IgD-negative memory B cell (primary cell): ENCODE results near the gene DENND1A. TPM values are rescaled to one million over a fixed set of nuclear protein-coding genes. Genes with fewer than 3 reads are reported as not detected.

Source experiments
- H3K27ac Mint-ChIP-seq, 3 donors: one replicate each; pipeline ENCODE4 v1.8.0; 2020 to 2022; ENCODE audit warnings: mild to moderate bottlenecking in 3 of 3, mixed read lengths in 3 of 3, moderate library complexity in 1 of 3
- H3K27me3 Mint-ChIP-seq: one replicate; pipeline ENCODE4 v1.8.0; 2021; ENCODE audit warnings: mixed read lengths
- H3K36me3 Mint-ChIP-seq: one replicate; pipeline ENCODE4 v1.8.0; 2020; ENCODE audit warnings: mild to moderate bottlenecking, mixed read lengths
- H3K4me1 Mint-ChIP-seq, 3 donors: one replicate each; pipeline ENCODE4 v1.8.0; 2020 to 2022; ENCODE audit warnings: mixed read lengths in 3 of 3, mild to moderate bottlenecking in 1 of 3
- H3K4me3 Mint-ChIP-seq, 4 donors: one replicate each; pipeline ENCODE4 v1.8.0; 2020 to 2022; ENCODE audit warnings: mild to moderate bottlenecking in 4 of 4, mixed read lengths in 4 of 4, moderate library complexity in 3 of 4
- H3K9me3 Mint-ChIP-seq, 3 donors: one replicate each; pipeline ENCODE4 v1.8.0; 2020 to 2021; ENCODE audit warnings: mixed read lengths in 3 of 3, mild to moderate bottlenecking in 1 of 3
- polyA plus RNA-seq: library from polyadenylated mRNA; unstranded; fragments of 300-500 nt; fragmentation: Illumina TruSeq; gene quantifications from one replicate; pipeline ENCODE4 v1.2.3, GENCODE V29; 2021

Gene DENND1A
- polyA plus RNA-seq, 1 donor from 2014 or later = 6.4 TPM

DNA sequence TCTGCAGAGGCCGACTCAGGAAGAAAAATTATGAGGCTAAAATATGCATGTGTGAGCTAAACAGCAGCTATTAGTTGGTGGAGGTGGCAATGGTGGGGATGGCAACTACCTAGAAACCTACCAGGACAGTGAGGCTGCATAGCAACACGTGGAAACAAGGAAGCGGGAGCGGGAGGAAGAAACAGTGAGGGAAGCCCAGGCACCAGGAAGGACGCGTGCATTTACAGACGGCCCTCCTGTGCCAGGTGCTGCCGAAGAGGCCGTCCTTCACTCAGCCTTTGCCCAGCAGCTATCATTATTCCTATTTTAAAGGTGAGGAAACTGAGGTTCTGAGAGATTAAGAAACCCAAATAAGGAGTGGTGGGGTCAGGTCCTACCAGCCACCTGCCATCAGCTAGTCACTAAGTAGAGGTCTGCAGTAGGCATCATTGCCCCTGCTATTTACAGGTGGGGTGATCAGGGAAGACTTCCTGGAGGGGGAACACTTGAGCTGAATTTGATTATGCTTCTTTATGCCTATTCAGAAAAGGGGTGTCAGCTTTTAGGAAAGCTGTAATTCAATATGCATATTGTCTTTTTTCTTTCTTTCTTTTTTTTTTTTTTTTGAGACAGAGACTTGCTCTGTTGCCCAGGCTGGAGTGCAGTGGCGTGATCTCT lies 448.6 kb downstream of the DENND1A start:
- no peaks in the 10 kb centered on the region for H3K27me3 Mint-ChIP-seq
- no peak overlapping the region for H3K4me3 Mint-ChIP-seq
- no peaks in the 10 kb centered on the region for H3K9me3 Mint-ChIP-seq
- H3K27ac Mint-ChIP-seq = no peak overlapping the region
- peaks cover 9% of the 10 kb centered on the region for H3K36me3 Mint-ChIP-seq
- no peaks in the 10 kb centered on the region for H3K4me1 Mint-ChIP-seq

DNA sequence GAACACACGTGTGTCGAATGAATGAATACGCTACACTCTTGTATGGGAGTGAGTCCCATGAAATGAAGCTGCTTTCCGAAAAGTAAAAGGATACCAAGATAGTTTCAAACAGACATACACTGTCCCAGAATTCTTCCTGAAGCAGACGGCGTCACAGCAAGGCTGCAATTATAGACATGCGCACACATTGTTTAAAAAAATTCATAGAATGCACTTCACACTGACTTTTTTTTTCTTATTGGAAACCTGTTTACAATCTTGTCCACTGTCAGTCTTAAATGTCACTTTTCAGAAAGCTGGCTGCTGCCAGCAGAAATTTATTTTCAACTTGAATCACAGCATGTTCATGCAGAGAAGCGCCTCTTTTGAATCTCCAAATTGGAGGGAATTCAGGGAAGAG lies 449.1 kb downstream of the DENND1A start:
- no peaks in the 10 kb centered on the region for H3K9me3 Mint-ChIP-seq
- no peak overlapping the region for H3K4me3 Mint-ChIP-seq
- H3K27me3 Mint-ChIP-seq = no peaks in the 10 kb centered on the region
- H3K27ac Mint-ChIP-seq = no peak overlapping the region
- H3K4me1 Mint-ChIP-seq = no peaks in the 10 kb centered on the region
- peaks cover 9% of the 10 kb centered on the region for H3K36me3 Mint-ChIP-seq

DNA sequence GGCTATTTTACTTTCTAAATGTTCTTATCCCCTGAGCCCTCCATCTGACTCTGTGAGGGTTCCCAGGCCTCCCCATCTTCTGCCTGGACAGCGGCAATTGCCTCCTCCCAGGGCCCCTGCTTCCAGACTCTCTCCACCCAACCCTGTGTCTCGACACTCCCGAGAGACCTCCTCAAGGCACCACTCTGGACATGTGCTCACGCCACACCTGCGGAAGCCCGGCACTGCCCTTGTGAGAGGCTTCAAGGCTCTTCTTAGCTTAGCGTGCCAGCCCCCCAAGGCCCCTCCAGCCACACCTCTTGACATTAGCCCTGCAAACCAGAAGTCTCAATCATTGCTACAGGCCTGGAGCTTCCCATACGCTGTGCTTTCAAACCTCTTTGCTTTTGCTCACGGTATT lies 449.8 kb downstream of the DENND1A start:
- Mint-ChIP-seq H3K9me3 (no peaks in the 10 kb centered on the region), H3K27me3 (no peaks in the 10 kb centered on the region), H3K4me1 (no peaks in the 10 kb centered on the region), H3K36me3 (peaks cover 8% of the 10 kb centered on the region), H3K4me3 (no peak overlapping the region), H3K27ac (no peak overlapping the region)

DNA sequence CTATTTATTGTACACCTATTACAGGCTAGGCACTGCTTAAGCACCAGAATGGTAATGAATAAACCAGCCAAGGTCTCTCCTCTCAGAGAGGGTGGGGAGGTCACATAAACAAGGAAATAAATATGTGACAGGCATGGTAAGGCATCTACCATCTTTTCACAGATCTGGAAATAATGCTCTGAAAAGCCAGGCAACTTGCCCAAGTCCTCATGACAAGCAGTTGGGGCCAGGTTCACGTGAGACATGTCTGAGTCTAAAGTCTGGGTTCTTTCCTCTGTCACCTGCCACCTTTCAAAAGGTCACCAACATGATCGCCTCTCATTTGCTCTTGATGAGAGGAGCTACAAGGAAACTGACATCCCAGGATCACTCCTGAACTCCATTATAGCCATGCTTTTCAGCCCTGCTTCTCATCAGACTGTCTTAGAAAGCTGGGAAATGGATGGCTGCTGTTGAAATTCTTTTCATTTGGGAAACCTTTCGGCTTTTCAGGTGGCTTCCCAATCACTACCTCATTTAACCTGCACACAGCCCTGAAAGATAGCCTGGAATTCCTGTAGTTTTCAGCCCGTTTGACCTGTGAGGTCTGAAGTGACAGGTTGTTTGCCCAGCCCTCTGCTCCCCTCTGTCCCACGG lies 450.8 kb downstream of the DENND1A start:
- no peak overlapping the region for H3K27ac Mint-ChIP-seq
- no peaks in the 10 kb centered on the region for H3K9me3 Mint-ChIP-seq
- H3K27me3 Mint-ChIP-seq = no peaks in the 10 kb centered on the region
- H3K4me1 Mint-ChIP-seq = no peaks in the 10 kb centered on the region
- no peak overlapping the region for H3K4me3 Mint-ChIP-seq
- H3K36me3 Mint-ChIP-seq = peaks cover 4% of the 10 kb centered on the region

DNA sequence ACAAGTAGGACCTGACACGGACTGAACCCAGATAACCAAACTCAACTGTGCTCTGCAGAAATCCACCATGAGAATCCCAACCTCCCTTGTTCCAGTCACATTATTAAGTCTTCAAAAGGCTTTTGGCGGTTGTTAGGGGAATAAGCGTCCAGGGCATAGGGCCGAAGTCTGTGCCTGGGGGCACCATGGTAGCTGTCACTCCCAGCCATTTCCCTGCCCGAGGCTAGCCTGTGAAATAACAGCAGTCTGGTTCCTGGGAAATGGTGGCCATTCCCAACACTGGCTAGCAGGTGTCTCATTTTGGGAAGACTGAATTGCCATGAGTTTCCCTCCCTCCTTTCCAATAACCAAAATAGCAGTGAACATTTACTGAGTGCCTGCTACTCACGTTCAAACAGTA lies 451.8 kb downstream of the DENND1A start:
- H3K4me1 Mint-ChIP-seq = no peaks in the 10 kb centered on the region
- H3K27me3 Mint-ChIP-seq = no peaks in the 10 kb centered on the region
- no peak overlapping the region for H3K4me3 Mint-ChIP-seq
- no peaks in the 10 kb centered on the region for H3K9me3 Mint-ChIP-seq
- H3K36me3 Mint-ChIP-seq = peaks cover 4% of the 10 kb centered on the region
- no peak overlapping the region for H3K27ac Mint-ChIP-seq

DNA sequence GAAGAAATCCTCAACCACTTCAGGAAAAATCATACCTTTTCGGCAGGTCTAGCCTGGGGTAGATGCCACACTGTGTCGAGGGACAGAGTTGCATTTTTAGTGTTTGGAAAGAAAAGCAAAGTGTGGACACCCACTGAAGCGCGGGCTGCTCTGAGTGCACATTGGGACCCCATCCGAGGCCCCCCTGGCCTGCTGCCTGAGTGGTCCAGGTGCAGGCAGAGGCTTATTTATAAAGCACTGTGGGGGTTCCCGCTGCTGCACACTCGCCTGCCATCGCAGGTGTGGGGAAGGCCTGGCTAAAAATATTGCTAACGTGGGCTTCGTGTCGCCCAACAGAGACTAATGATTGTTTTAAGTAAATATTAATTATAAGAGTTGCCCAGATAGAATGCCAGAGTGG lies 454.5 kb downstream of the DENND1A start:
- no peaks in the 10 kb centered on the region for H3K27me3 Mint-ChIP-seq
- no peaks in the 10 kb centered on the region for H3K9me3 Mint-ChIP-seq
- H3K27ac Mint-ChIP-seq = no peak overlapping the region
- H3K4me1 Mint-ChIP-seq = peaks cover 5 to 8% (median 5%) of the 10 kb centered on the region in 3 donors
- peak overlapping the region in 1 of 4 donors; percentile 12 for H3K4me3 Mint-ChIP-seq
- H3K36me3 Mint-ChIP-seq = peaks cover 1% of the 10 kb centered on the region

DNA sequence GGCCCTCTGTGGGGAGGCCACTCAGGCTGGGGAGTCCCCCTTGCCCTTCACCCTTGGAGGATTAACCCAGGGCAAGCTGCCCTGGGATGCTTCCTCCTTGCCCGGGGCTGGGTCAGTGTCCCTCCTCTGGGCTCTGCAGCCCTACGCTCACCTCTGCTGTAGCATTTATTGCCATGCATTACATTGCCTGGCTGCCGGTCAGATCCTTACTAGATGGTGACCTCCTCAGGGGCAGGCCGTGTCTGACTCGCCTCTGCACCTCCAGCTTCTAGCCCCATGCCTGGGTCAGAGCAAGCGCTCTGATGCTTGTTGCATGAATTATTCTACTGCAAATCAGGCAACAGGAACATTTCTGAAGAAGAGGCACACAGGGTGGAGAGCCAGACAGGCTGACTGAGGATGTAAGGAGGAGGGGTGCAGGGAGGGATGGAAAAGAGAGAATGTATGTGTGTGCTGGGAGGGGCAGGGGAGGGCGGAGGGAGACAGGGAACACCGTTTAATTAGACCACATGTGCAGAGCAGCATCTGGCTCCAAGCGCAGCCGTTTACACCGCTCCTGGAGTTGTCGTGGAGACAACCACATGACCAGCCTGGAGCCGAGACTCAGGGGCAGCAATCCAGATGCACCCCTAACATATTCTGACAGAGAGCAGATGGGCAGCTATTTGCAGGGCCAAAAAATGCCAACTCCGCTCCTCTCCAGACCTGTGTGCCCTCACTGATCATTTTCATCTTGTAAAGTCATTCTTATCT lies 456.9 kb downstream of the DENND1A start:
- H3K36me3 Mint-ChIP-seq = no peaks in the 10 kb centered on the region
- H3K4me1 Mint-ChIP-seq = peaks cover 5 to 8% (median 5%) of the 10 kb centered on the region in 3 donors
- H3K27me3 Mint-ChIP-seq = no peaks in the 10 kb centered on the region
- no peaks in the 10 kb centered on the region for H3K9me3 Mint-ChIP-seq
- H3K27ac Mint-ChIP-seq = peak overlapping the region in 1 of 3 donors; percentile 57
- H3K4me3 Mint-ChIP-seq = no peak overlapping the region

DNA sequence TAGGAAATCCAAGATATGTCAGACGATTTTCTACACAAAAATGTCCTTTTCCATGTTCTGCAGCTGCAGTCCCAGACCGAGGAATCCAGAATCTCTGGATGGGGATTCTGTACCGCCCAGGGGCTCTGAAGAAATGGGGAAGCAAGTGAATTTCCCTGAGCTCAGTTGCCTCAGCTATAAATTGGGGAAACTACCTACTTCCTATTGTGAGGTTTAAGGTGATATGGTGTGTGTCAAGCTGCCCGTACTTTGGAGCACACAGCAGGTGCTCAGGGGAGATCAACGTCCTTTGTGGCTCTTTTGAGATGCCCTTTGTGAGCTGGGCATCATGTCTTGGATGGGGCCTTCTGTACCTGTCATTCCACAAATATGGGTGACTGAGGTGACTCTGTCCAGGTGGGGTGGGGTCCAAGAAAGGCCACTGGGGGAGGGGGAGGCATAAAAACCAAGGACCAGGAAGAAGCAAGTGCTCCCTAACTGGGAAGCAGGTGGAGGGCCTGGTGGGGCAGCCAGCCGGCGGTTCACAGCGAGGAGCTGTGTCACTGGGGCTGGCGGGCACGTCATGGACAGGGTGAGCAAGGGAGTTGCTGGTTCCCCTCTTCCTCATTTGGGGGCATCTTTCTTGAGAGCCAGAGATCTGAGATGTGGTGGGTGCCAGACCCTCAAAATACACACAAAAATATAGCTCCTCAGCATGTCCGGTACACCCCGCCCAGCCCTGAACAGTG lies 457.9 kb downstream of the DENND1A start:
- Mint-ChIP-seq H3K4me1 (peaks cover 5 to 8% (median 5%) of the 10 kb centered on the region in 3 donors), H3K9me3 (no peaks in the 10 kb centered on the region), H3K27ac (no peak overlapping the region), H3K4me3 (no peak overlapping the region), H3K27me3 (no peaks in the 10 kb centered on the region), H3K36me3 (peaks cover 1% of the 10 kb centered on the region)

DNA sequence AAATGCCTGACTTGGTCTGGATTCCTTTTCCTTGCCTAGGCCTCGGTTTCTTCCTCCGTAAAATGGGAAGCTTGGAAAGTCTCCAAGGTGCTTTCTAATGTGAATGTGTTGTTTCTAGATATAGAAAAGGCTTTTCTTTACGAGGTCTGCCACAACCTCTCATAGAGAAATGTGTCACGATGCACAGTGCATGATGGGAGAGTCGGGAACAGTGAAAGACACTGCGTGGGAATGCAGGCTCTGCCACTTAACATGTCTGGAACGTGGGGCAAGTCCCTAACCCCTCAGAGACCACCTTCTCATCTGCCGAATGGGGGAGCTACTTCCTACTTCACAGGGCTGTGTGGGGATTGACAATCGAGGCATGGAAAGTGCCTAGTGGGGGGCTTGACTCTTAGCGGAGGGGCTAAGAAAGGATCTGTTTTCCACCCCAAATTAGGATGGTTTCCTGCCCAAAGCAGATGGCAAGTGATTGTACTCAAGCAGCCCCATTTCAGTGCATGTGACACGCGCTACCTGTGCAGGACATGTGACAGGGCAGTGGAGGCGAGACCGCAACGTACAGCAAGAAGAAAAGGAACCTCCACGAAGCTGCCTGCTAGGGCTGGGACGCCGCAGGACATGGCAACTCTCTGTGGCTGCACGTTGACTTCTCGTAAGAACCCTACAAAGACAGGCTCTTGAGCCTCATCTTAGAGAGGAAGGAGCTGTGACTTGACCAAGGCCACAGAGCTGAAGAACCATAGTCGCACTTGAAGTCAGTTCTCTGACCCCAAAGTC lies 458.7 kb downstream of the DENND1A start:
- H3K36me3 Mint-ChIP-seq = peaks cover 1% of the 10 kb centered on the region
- H3K9me3 Mint-ChIP-seq = no peaks in the 10 kb centered on the region
- no peak overlapping the region for H3K27ac Mint-ChIP-seq
- no peaks in the 10 kb centered on the region for H3K27me3 Mint-ChIP-seq
- no peak overlapping the region for H3K4me3 Mint-ChIP-seq
- H3K4me1 Mint-ChIP-seq = peaks cover 5 to 8% (median 5%) of the 10 kb centered on the region in 3 donors

DNA sequence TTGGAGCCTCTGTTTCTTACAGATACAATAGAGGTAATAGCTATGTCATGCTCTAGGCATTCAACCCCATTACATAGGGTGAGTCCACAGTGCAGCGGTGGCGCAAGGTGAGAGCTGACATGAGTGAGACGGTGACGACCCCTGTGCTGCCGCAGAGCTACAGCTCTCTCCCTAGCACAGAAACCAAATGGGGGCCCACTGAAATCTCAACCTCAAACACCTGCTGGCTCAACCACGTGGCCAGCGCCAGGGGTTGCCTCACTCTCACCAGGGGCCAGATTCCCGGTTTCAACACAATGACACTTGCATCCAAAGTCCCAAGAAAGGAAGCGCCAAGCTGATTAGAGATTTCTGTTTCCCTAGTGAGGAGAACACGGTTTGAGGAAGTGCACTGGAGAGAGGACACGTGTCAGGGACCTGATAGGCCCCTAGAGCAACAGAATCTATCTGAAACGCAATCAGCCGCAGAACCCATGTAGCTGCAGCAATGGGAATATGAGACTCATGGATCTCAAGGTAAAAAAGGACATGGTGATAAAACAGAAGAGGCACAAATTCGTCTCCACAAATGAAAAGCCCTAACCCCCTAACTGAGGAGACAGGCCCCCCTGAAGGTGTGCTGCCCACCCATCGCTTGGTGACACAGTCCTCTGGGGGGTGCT lies 459.7 kb downstream of the DENND1A start:
- Mint-ChIP-seq H3K4me3 (no peak overlapping the region), H3K9me3 (no peaks in the 10 kb centered on the region)

DNA sequence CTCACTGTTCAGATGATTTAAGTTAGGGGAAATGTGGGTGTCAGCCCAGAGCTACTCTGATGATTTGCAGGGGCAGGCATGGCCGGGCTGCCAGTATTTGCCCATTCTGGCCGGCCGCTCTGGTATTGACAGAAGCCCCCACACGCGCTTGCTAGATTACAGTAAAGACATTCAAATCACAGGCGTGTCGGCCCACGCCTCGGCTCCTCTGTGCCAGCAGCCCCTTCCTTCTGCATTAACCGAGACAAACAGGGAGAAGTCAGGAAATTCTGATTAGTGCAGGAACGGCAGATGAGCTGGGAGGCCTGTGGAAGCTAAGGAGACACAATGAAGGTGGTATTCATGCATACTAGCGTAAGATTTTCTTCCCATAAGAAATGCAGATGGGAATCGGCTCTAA lies 460.6 kb downstream of the DENND1A start:
- Mint-ChIP-seq H3K4me3 (no peak overlapping the region), H3K27me3 (no peaks in the 10 kb centered on the region), H3K36me3 (peaks cover 6% of the 10 kb centered on the region), H3K4me1 (peaks cover 5 to 8% (median 5%) of the 10 kb centered on the region in 3 donors), H3K27ac (no peak overlapping the region), H3K9me3 (no peaks in the 10 kb centered on the region)

More for the DNA sequence above, 459.7 kb downstream of the DENND1A start:
- peaks cover 3% of the 10 kb centered on the region for H3K36me3 Mint-ChIP-seq
- H3K27ac Mint-ChIP-seq = no peak overlapping the region
- no peaks in the 10 kb centered on the region for H3K27me3 Mint-ChIP-seq
- peaks cover 5 to 8% (median 5%) of the 10 kb centered on the region in 3 donors for H3K4me1 Mint-ChIP-seq

DNA sequence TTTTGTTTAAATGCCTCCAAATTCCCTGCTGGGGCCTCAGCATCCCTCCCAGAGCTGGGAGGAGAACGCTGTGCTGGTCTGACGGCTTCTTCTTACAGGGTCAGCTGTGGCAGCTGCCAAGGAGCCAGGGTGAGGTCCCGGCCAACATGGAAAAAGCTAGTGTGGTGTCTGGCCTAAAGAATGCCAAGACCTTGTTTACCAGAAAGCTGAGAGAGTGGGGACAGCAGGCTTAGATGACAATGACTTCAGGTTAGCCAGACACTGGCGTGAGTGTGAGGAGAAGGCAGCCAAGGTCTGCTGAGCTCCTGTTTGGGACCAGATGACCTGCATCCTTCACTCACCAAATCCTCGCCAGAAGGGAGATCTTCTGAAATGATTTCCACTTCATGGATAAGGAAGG lies 461.4 kb downstream of the DENND1A start:
- Mint-ChIP-seq H3K27me3 (no peaks in the 10 kb centered on the region), H3K36me3 (peaks cover 10% of the 10 kb centered on the region), H3K9me3 (no peaks in the 10 kb centered on the region), H3K27ac (no peak overlapping the region), H3K4me1 (peaks cover 5 to 8% (median 5%) of the 10 kb centered on the region in 3 donors), H3K4me3 (no peak overlapping the region)

DNA sequence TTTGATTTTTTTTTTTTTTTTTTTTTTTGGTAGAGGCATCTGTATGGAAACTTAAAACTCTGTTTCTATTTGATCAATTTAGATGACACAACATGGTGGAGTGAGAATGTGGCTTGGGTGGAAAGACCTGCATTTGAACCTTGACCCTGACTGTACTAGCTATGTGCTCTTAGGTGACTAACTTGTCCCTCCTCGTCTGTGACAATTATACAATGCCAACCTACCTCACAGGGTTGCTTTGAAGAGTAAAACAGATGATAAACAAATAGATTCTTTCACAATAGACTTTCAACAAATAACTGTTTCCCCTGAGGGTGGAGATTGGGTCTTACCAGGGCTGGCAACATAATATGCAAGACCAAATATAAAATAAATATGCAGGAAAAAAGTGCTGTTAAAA lies 464.6 kb downstream of the DENND1A start:
- no peak overlapping the region for H3K4me3 Mint-ChIP-seq
- H3K27ac Mint-ChIP-seq = no peak overlapping the region
- no peaks in the 10 kb centered on the region for H3K9me3 Mint-ChIP-seq
- H3K36me3 Mint-ChIP-seq = peaks cover 13% of the 10 kb centered on the region
- no peaks in the 10 kb centered on the region for H3K27me3 Mint-ChIP-seq
- H3K4me1 Mint-ChIP-seq = no peaks in the 10 kb centered on the region

DNA sequence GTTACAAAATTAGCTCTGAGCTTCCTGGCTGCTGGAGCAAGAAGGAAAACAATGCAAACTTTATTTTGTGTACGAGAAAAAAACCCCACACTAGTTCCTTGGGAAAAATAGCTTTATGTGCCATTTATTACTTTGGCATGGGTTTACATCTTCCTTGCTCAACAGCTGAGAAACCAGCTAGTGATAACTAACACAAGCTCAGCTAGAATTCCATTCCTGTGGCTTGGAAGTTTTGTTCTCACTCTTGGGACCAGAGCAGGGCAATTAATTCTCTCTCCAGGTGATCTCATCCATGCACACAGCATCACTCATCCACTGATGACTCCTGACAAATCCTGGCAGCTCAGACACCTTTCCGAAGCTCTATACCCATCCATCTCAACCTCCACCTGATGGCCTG lies 469.8 kb downstream of the DENND1A start:
- peaks cover 10% of the 10 kb centered on the region for H3K36me3 Mint-ChIP-seq
- H3K4me1 Mint-ChIP-seq = no peaks in the 10 kb centered on the region
- no peak overlapping the region for H3K27ac Mint-ChIP-seq
- H3K4me3 Mint-ChIP-seq = no peak overlapping the region
- no peaks in the 10 kb centered on the region for H3K9me3 Mint-ChIP-seq
- no peaks in the 10 kb centered on the region for H3K27me3 Mint-ChIP-seq
